ENCODE data around the gene OGN.
"Not testable (repeated sequence)": the region's sequence is repeated elsewhere in the genome, so short reads cannot be mapped to it uniquely, and the experiment has no call there.

DNA sequence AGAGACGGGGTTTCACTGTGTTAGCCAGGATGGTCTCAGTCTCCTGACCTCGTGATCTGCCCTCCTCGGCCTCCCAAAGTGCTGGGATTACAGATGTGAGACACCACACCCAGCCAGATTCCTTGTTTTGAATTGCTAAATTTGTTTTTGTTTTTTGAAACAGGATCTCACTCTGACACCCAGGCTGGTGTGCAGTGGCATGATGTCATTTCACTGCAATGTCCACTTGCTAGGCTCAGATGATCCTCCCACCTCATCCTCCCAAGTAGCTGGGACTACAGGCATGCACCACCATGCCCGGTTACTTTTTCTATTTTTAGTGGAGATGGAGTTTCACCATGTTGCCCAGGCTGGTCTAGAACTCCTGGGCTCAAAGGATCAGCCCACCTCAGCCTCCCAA lies 6.8 kb upstream of the OGN start:
- TF ChIP-seq, protein P1, sequence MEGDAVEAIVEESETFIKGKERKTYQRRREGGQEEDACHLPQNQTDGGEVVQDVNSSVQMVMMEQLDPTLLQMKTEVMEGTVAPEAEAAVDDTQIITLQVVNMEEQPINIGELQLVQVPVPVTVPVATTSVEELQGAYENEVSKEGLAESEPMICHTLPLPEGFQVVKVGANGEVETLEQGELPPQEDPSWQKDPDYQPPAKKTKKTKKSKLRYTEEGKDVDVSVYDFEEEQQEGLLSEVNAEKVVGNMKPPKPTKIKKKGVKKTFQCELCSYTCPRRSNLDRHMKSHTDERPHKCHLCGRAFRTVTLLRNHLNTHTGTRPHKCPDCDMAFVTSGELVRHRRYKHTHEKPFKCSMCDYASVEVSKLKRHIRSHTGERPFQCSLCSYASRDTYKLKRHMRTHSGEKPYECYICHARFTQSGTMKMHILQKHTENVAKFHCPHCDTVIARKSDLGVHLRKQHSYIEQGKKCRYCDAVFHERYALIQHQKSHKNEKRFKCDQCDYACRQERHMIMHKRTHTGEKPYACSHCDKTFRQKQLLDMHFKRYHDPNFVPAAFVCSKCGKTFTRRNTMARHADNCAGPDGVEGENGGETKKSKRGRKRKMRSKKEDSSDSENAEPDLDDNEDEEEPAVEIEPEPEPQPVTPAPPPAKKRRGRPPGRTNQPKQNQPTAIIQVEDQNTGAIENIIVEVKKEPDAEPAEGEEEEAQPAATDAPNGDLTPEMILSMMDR (IDR thresholded peaks at IDR 0.05) = not testable (repeated sequence)
- not testable (repeated sequence) for TF ChIP-seq EZH2 (IDR thresholded peaks at IDR 0.05; ENCODE audit: borderline replicate concordance, insufficient read depth, low read depth, low read length, poor library complexity, severe bottlenecking)
